Chondrocyte (in vitro differentiated cells): ENCODE data around the gene RBKS. TPM values are rescaled to one million over a fixed set of nuclear protein-coding genes. Genes with fewer than 3 reads are reported as not detected.

Experiments used
- DNase-seq: peaks from one replicate; pipeline ENCODE4 v3.0.0; 2021; ENCODE audit warnings: mixed read lengths, low spot score
- H3K27ac Mint-ChIP-seq: one replicate; pipeline ENCODE4 v1.8.0; 2021; ENCODE audit warnings: mild to moderate bottlenecking, moderate library complexity, mixed read lengths; ENCODE audit not compliant: unreplicated experiment
- H3K27me3 Mint-ChIP-seq: 2 replicates; pipeline ENCODE4 v1.8.0; 2021; ENCODE audit warnings: low read depth, mixed read lengths
- H3K36me3 Mint-ChIP-seq: 2 replicates; pipeline ENCODE4 v1.8.0; 2021; ENCODE audit warnings: low read depth, mixed read lengths
- H3K4me1 Mint-ChIP-seq: 2 replicates; pipeline ENCODE4 v1.8.0; 2021; ENCODE audit warnings: low read depth, mild to moderate bottlenecking, mixed read lengths
- H3K4me3 Mint-ChIP-seq: one replicate; pipeline ENCODE4 v1.8.0; 2021; ENCODE audit warnings: mild to moderate bottlenecking, moderate library complexity, mixed read lengths; ENCODE audit not compliant: unreplicated experiment
- H3K9me3 Mint-ChIP-seq: 2 replicates; pipeline ENCODE4 v1.8.0; 2021; ENCODE audit warnings: low read depth, mixed read lengths
- total RNA-seq: library from RNA; stranded (reverse); gene quantifications from 3 replicates; pipeline ENCODE4 v1.2.1, GENCODE V29; 2021
- TF ChIP-seq, protein P1 (sequence below): fragments of 200-600 bp; sonication (generic); IDR thresholded peaks from 2 replicates; pipeline ENCODE4 v1.5.0; 2021; ENCODE audit warnings: antibody characterized with exemption, mild to moderate bottlenecking, moderate library complexity

RBKS gene
- total RNA-seq, 1 donor from 2014 or later: 0.45 TPM

GRCh38 chr2:27828305-27828704, 61.9 kb downstream of the RBKS start:
- Mint-ChIP-seq H3K27ac (no peak overlapping the region), H3K36me3 (peaks cover 2% of the 10 kb centered on the region), H3K9me3 (peaks cover 15% of the 10 kb centered on the region), H3K27me3 (no peaks in the 10 kb centered on the region), H3K4me3 (no peak overlapping the region), H3K4me1 (peaks cover 20% of the 10 kb centered on the region)
- no peak for DNase-seq
- TF ChIP-seq, protein P1, sequence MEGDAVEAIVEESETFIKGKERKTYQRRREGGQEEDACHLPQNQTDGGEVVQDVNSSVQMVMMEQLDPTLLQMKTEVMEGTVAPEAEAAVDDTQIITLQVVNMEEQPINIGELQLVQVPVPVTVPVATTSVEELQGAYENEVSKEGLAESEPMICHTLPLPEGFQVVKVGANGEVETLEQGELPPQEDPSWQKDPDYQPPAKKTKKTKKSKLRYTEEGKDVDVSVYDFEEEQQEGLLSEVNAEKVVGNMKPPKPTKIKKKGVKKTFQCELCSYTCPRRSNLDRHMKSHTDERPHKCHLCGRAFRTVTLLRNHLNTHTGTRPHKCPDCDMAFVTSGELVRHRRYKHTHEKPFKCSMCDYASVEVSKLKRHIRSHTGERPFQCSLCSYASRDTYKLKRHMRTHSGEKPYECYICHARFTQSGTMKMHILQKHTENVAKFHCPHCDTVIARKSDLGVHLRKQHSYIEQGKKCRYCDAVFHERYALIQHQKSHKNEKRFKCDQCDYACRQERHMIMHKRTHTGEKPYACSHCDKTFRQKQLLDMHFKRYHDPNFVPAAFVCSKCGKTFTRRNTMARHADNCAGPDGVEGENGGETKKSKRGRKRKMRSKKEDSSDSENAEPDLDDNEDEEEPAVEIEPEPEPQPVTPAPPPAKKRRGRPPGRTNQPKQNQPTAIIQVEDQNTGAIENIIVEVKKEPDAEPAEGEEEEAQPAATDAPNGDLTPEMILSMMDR: no peak

GRCh38 chr2:27824401-27824800, 65.8 kb downstream of the RBKS start:
- Mint-ChIP-seq H3K36me3 (peaks cover 2% of the 10 kb centered on the region), H3K27me3 (no peaks in the 10 kb centered on the region), H3K9me3 (peaks cover 10% of the 10 kb centered on the region), H3K4me1 (peaks cover 21% of the 10 kb centered on the region), H3K4me3 (no peak overlapping the region), H3K27ac (no peak overlapping the region)
- DNase-seq: no peak
- TF ChIP-seq, protein P1: no peak

GRCh38 chr2:27823569-27823968, 66.6 kb downstream of the RBKS start:
- DNase-seq: no peak
- H3K4me3 Mint-ChIP-seq: no peak overlapping the region
- H3K9me3 Mint-ChIP-seq: peaks cover 10% of the 10 kb centered on the region
- peaks cover 2% of the 10 kb centered on the region for H3K36me3 Mint-ChIP-seq
- peaks cover 21% of the 10 kb centered on the region for H3K4me1 Mint-ChIP-seq
- no peaks in the 10 kb centered on the region for H3K27me3 Mint-ChIP-seq
- TF ChIP-seq, protein P1: no peak
- no peak overlapping the region for H3K27ac Mint-ChIP-seq

DNA sequence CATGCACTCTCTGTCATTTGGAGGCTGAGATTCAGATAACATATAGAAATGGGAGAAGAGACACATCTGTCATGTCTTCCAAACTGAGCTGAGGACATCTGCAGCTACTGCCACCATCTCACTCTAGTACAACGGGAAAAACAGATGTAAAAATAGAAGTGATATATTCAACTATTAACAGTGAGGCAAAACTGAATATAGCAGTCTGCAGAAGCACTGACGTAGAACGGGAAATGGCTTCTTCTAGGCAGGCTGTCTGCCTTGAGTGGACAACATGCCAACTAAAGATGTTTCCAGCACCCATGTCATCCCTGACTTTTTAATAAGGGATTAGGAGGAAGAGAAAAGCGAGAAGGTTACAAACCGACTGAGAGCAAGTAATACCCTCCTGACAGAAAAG, 67.1 kb downstream of the RBKS start:
- H3K36me3 Mint-ChIP-seq: peaks cover 2% of the 10 kb centered on the region
- peaks cover 10% of the 10 kb centered on the region for H3K9me3 Mint-ChIP-seq
- no peaks in the 10 kb centered on the region for H3K27me3 Mint-ChIP-seq
- TF ChIP-seq, protein P1: no peak
- no peak overlapping the region for H3K27ac Mint-ChIP-seq
- peaks cover 21% of the 10 kb centered on the region for H3K4me1 Mint-ChIP-seq
- H3K4me3 Mint-ChIP-seq: no peak overlapping the region
- no peak for DNase-seq

- H3K4me3 Mint-ChIP-seq: no peak overlapping the region
- peaks cover 10% of the 10 kb centered on the region for H3K9me3 Mint-ChIP-seq
- peak overlapping the region; percentile 76 for H3K27ac Mint-ChIP-seq
- H3K36me3 Mint-ChIP-seq: peaks cover 2% of the 10 kb centered on the region
- peaks cover 21% of the 10 kb centered on the region for H3K4me1 Mint-ChIP-seq
- DNase-seq: no peak
- H3K27me3 Mint-ChIP-seq: no peaks in the 10 kb centered on the region
- TF ChIP-seq, protein P1: no peak
Observed at GRCh38 chr2:27822049-27822448, 68.1 kb downstream of the RBKS start.
